H9 (cell line): Measurements from ENCODE around the gene FGF10. TPM values are rescaled to one million over a fixed set of nuclear protein-coding genes. Genes with fewer than 3 reads are reported as not detected.

Experiments
- DNase-seq: peaks from one replicate; pipeline ENCODE4 v3.0.0-alpha.2; 2017
- H2AFZ ChIP-seq: one replicate; pipeline ENCODE4 v1.6.1; 2013; ENCODE audit warnings: mild to moderate bottlenecking, low read length, control low read depth, moderate library complexity
- H2AK5ac ChIP-seq: 2 replicates; pipeline ENCODE4 v1.6.1; 2013; ENCODE audit warnings: low read length, control low read depth, mixed read lengths; ENCODE audit not compliant: insufficient read length
- H2BK120ac ChIP-seq: one replicate; pipeline ENCODE4 v1.6.1; 2013; ENCODE audit warnings: low read depth, mild to moderate bottlenecking, low read length, control low read depth, inconsistent platforms; ENCODE audit not compliant: poor library complexity, severe bottlenecking
- H2BK12ac ChIP-seq: 2 replicates; pipeline ENCODE4 v1.6.1; 2013; ENCODE audit warnings: low read length, control low read depth, mixed read lengths, low read depth; ENCODE audit not compliant: insufficient read length
- H2BK15ac ChIP-seq: 2 replicates; pipeline ENCODE4 v1.6.1; 2013; ENCODE audit warnings: low read depth, low read length, control low read depth
- H2BK20ac ChIP-seq: one replicate; pipeline ENCODE4 v1.6.1; 2013; ENCODE audit warnings: low read depth, mild to moderate bottlenecking, low read length, control low read depth, inconsistent platforms; ENCODE audit not compliant: poor library complexity, severe bottlenecking
- H2BK5ac ChIP-seq: 2 replicates; pipeline ENCODE4 v1.6.1; 2013; ENCODE audit warnings: low read length, control low read depth, mixed read lengths; ENCODE audit not compliant: insufficient read length
- H3K14ac ChIP-seq: 2 replicates; pipeline ENCODE4 v1.6.1; 2013; ENCODE audit warnings: low read length, control low read depth; ENCODE audit not compliant: insufficient read depth
- H3K18ac ChIP-seq: 2 replicates; pipeline ENCODE4 v1.6.1; 2013; ENCODE audit warnings: low read depth, mild to moderate bottlenecking, mixed read lengths, low read length, control low read depth; ENCODE audit not compliant: insufficient read length
- H3K23ac ChIP-seq: 2 replicates; pipeline ENCODE4 v1.6.1; 2013; ENCODE audit warnings: low read length, control low read depth, mixed read lengths, low read depth; ENCODE audit not compliant: insufficient read length
- H3K23me2 ChIP-seq: 2 replicates; pipeline ENCODE4 v1.6.1; 2013; ENCODE audit warnings: low read depth, mild to moderate bottlenecking, mixed read lengths, low read length, control low read depth; ENCODE audit not compliant: insufficient read length, poor library complexity, severe bottlenecking
- H3K27ac ChIP-seq: 2 replicates; pipeline ENCODE4 v1.5.1; 2013; ENCODE audit warnings: low read length, control low read depth, mixed read lengths, low read depth; ENCODE audit not compliant: insufficient read length
- H3K27me3 ChIP-seq: 2 replicates; pipeline ENCODE4 v1.6.1; 2013; ENCODE audit warnings: low read length, control low read depth, inconsistent platforms; ENCODE audit not compliant: insufficient read depth
- H3K4ac ChIP-seq: 2 replicates; pipeline ENCODE4 v1.6.1; 2013; ENCODE audit warnings: low read depth, mild to moderate bottlenecking, control low read depth, inconsistent platforms, low read length, moderate library complexity
- H3K4me1 ChIP-seq: 2 replicates; pipeline ENCODE4 v1.6.1; 2013; ENCODE audit warnings: low read length, control low read depth, inconsistent platforms; ENCODE audit not compliant: insufficient read depth
- H3K4me2 ChIP-seq: 2 replicates; pipeline ENCODE4 v1.6.1; 2013; ENCODE audit warnings: low read length, control low read depth, mixed read lengths; ENCODE audit not compliant: insufficient read length, insufficient read depth
- H3K56ac ChIP-seq: 2 replicates; pipeline ENCODE4 v1.6.1; 2013; ENCODE audit warnings: low read depth, mild to moderate bottlenecking, mixed read lengths, low read length, control low read depth; ENCODE audit not compliant: insufficient read length
- H3K79me1 ChIP-seq: 2 replicates; pipeline ENCODE4 v1.6.1; 2013; ENCODE audit warnings: low read depth, mild to moderate bottlenecking, moderate library complexity, low read length, control low read depth, inconsistent platforms; ENCODE audit not compliant: insufficient read depth, poor library complexity, severe bottlenecking
- H3K79me2 ChIP-seq: 2 replicates; pipeline ENCODE4 v1.6.1; 2013; ENCODE audit warnings: low read length, control low read depth, inconsistent platforms; ENCODE audit not compliant: insufficient read depth
- H3K9ac ChIP-seq: 2 replicates; pipeline ENCODE4 v1.6.1; 2013; ENCODE audit warnings: low read length, control low read depth, mixed read lengths; ENCODE audit not compliant: insufficient read length; ENCODE audit errors: extremely low read depth
- H3K9me3 ChIP-seq: one replicate; pipeline ENCODE4 v1.6.1; 2013; ENCODE audit warnings: low read depth, low read length, inconsistent platforms; ENCODE audit not compliant: control insufficient read depth
- H3T11ph ChIP-seq: one replicate; pipeline ENCODE4 v1.6.1; 2013; ENCODE audit warnings: mild to moderate bottlenecking, low read length, control low read depth, inconsistent platforms
- H4K20me1 ChIP-seq: one replicate; pipeline ENCODE4 v1.6.1; 2013; ENCODE audit not compliant: control insufficient read depth, insufficient read length, insufficient read depth
- H4K5ac ChIP-seq: 2 replicates; pipeline ENCODE4 v1.6.1; 2013; ENCODE audit warnings: low read depth, mild to moderate bottlenecking, mixed read lengths, low read length, control low read depth; ENCODE audit not compliant: insufficient read length
- H4K8ac ChIP-seq: replicated peaks from 2 replicates; pipeline ENCODE4 v1.6.1; 2013; ENCODE audit warnings: low read length, control low read depth, mixed read lengths, low read depth; ENCODE audit not compliant: insufficient read length
- H4K91ac ChIP-seq: 2 replicates; pipeline ENCODE4 v1.6.1; 2013; ENCODE audit warnings: low read depth, mild to moderate bottlenecking, moderate library complexity, mixed read lengths, low read length, control low read depth; ENCODE audit not compliant: insufficient read length
- H3K27ac Mint-ChIP-seq, 3 experiments: 2 replicates in 2 of 3; 3 replicates in 1 of 3; pipeline ENCODE4 v1.8.0; 2020 to 2021; ENCODE audit warnings: mixed read lengths in 3 of 3, mild to moderate bottlenecking in 1 of 3, moderate library complexity in 1 of 3
- H3K27me3 Mint-ChIP-seq: 2 replicates; pipeline ENCODE4 v1.8.0; 2021; ENCODE audit warnings: low read depth, mild to moderate bottlenecking, moderate library complexity, mixed read lengths
- H3K36me3 Mint-ChIP-seq, 3 experiments: 2 replicates in 2 of 3; 3 replicates in 1 of 3; pipeline ENCODE4 v1.8.0; 2020 to 2021; ENCODE audit warnings: low read depth in 3 of 3, mixed read lengths in 3 of 3; ENCODE audit not compliant: insufficient read depth in 1 of 3
- H3K4me1 Mint-ChIP-seq, 2 experiments: 2 replicates each; pipeline ENCODE4 v1.8.0; 2020; ENCODE audit warnings: mixed read lengths in 2 of 2
- H3K4me3 Mint-ChIP-seq, 2 experiments: 2 replicates in 1 of 2; 3 replicates in 1 of 2; pipeline ENCODE4 v1.8.0; 2020 to 2021; ENCODE audit warnings: mild to moderate bottlenecking in 2 of 2, mixed read lengths in 2 of 2, moderate library complexity in 1 of 2
- H3K9me3 Mint-ChIP-seq, 2 experiments: 2 replicates in 1 of 2; 3 replicates in 1 of 2; pipeline ENCODE4 v1.8.0; 2020; ENCODE audit warnings: mild to moderate bottlenecking in 2 of 2, mixed read lengths in 2 of 2, moderate library complexity in 1 of 2
- CTCF ChIP-seq: fragments of 200-600 bp; sonication (generic); conservative IDR thresholded peaks from 3 replicates; pipeline ENCODE4 v1.8.0; 2021; ENCODE audit warnings: antibody characterized with exemption, mild to moderate bottlenecking
- whole genome bisulfite sequencing: extraction: QIAGEN DNeasy Blood & Tissue Kit; methylation state at CpG from one replicate; pipeline ENCODE4 v1.1.7; 2013; ENCODE audit warnings: missing lambda C conversion rate, low lambda C conversion rate, mixed read lengths; ENCODE audit not compliant: insufficient read length; ENCODE audit errors: extremely low coverage; 5-methylcytosine and 5-hydroxymethylcytosine counted together
- total RNA-seq: library from RNA; stranded (reverse); gene quantifications from 2 replicates; pipeline ENCODE4 v1.2.1, GENCODE V29; 2021

Gene FGF10
- total RNA-seq, 1 experiment from 2014 or later: not detected

GRCh38 chr5:44390351-44390750 is 1.1 kb upstream of the FGF10 start:
- Histone ChIP-seq H2BK120ac (no peak overlapping the region), H2BK15ac (no peak overlapping the region), H2AK5ac (no peak overlapping the region), H2AFZ (no peak overlapping the region), H2BK5ac (no peak overlapping the region), H3K27me3 (peaks cover 24% of the 10 kb centered on the region; the same call in 1 of the 2 replicates), H4K5ac (no peak overlapping the region), H3K23ac (no peak overlapping the region), H3K9me3 (no peaks in the 10 kb centered on the region), H3T11ph (no peak overlapping the region), H3K4me2 (peak overlapping the region; percentile 96), H3K79me2 (no peaks in the 10 kb centered on the region), H4K20me1 (no peaks in the 10 kb centered on the region), H4K91ac (no peak overlapping the region), H2BK12ac (no peak overlapping the region), H3K4me1 (no peaks in the 10 kb centered on the region; the same call in 1 of the 2 replicates), H3K27ac (no peak overlapping the region), H3K18ac (no peak overlapping the region), H3K14ac (no peak overlapping the region), H3K23me2 (peaks cover 24% of the 10 kb centered on the region), H3K56ac (no peak overlapping the region), H4K8ac (no peak overlapping the region), H3K4ac (no peak overlapping the region), H2BK20ac (no peak overlapping the region), H3K9ac (no peak overlapping the region), H3K79me1 (no peaks in the 10 kb centered on the region)
- H3K4me1 Mint-ChIP-seq: peaks cover 32 to 40% of the 10 kb centered on the region in 2 experiments
- DNase-seq: no peak
- peaks cover 59% of the 10 kb centered on the region for H3K27me3 Mint-ChIP-seq
- H3K9me3 Mint-ChIP-seq: no peaks in the 10 kb centered on the region
- H3K4me3 Mint-ChIP-seq: peak overlapping the region; percentile 76 to 93
- WGBS: no CpG with 5 or more reads among the region's 2 CpGs
- no peak overlapping the region for H3K27ac Mint-ChIP-seq
- H3K36me3 Mint-ChIP-seq: no peaks in the 10 kb centered on the region
- no peak for TF ChIP-seq CTCF
